HG02678 (cell line): ENCODE data around the gene PLOD3.

Experiments used
- ATAC-seq: cut with Tn5 transposase; IDR thresholded peaks from one replicate; pipeline ENCODE4 v1.9.1; 2021; ENCODE audit warnings: mild to moderate bottlenecking, moderate library complexity; ENCODE audit not compliant: unreplicated experiment

The PLOD3 gene

GRCh38 chr7:101186194-101186593, 31.2 kb downstream of the PLOD3 start:
- no peak for ATAC-seq

GRCh38 chr7:101185258-101185839, 32.0 kb downstream of the PLOD3 start:
- no peak for ATAC-seq

GRCh38 chr7:101180130-101180755, 37.1 kb downstream of the PLOD3 start, which contains the start of gene NAT16:
Gene NAT16, minus strand, starts transcription at chr7:101180293. Its CDS starts 5,486 bp downstream, at chr7:101174807.
- ATAC-seq, result no peak

- no peak for ATAC-seq
These were observed 37.7 kb downstream of the PLOD3 start for GRCh38 chr7:101179713-101180112.

- no peak for ATAC-seq
These were observed 38.3 kb downstream of the PLOD3 start for GRCh38 chr7:101179117-101179516.

GRCh38 chr7:101177644-101178043, 39.7 kb downstream of the PLOD3 start:
- no peak for ATAC-seq

GRCh38 chr7:101175664-101176063, 41.7 kb downstream of the PLOD3 start:
- ATAC-seq, result no peak

- no peak for ATAC-seq
These were observed 43.0 kb downstream of the PLOD3 start for GRCh38 chr7:101174322-101174854.

- no peak for ATAC-seq
These were observed 43.6 kb downstream of the PLOD3 start for GRCh38 chr7:101173752-101174244.

GRCh38 chr7:101172854-101173751, 44.3 kb downstream of the PLOD3 start:
- ATAC-seq, result no peak

- ATAC-seq, result no peak
These were observed 45.2 kb downstream of the PLOD3 start for GRCh38 chr7:101172005-101172853.

- no peak for ATAC-seq
These were observed 45.9 kb downstream of the PLOD3 start for GRCh38 chr7:101171442-101171837.

GRCh38 chr7:101170617-101171441, 46.6 kb downstream of the PLOD3 start:
- no peak for ATAC-seq

- peak; percentile 39 for ATAC-seq
These were observed 47.4 kb downstream of the PLOD3 start for GRCh38 chr7:101169838-101170551.

- ATAC-seq, result no peak
These were observed 48.1 kb downstream of the PLOD3 start for GRCh38 chr7:101169110-101169837.

- ATAC-seq, result no peak
These were observed 48.9 kb downstream of the PLOD3 start for GRCh38 chr7:101168412-101169049.

- ATAC-seq, result no peak
These were observed 49.6 kb downstream of the PLOD3 start for GRCh38 chr7:101167645-101168411.
